ENCODE results near the gene SPATA21. TPM values are rescaled to one million over a fixed set of nuclear protein-coding genes. Genes with fewer than 3 reads are reported as not detected.

Gene SPATA21
- total and polyA plus RNA-seq, 10 of the 15 experiments (the other 5 are each of a cell fraction or from before 2014, with no cell fraction given): 0.05 to 1.1 (median 0.24) TPM; not detected in 1

- no peak for TF ChIP-seq DPF2 (IDR thresholded peaks at IDR 0.05)
- TF ChIP-seq POLR2A (IDR thresholded peaks at IDR 0.05; ENCODE audit: low read depth, low read length): no peak
- peak; percentile 76 for TF ChIP-seq CREM (IDR thresholded peaks at IDR 0.05; ENCODE audit: low read depth)
- TF ChIP-seq MTA3 (IDR thresholded peaks at IDR 0.05; ENCODE audit: borderline replicate concordance, low read length): no peak
- peak; percentile 83 for TF ChIP-seq E4F1 (IDR thresholded peaks at IDR 0.05; ENCODE audit: borderline replicate concordance, partially characterized antibody)
- TF ChIP-seq FOXM1 (IDR thresholded peaks at IDR 0.05; ENCODE audit: low read depth, low read length): no peak
- TF ChIP-seq PAX8 (IDR thresholded peaks at IDR 0.05): peak; percentile 9; the same call in 1 of the 2 replicates
- TF ChIP-seq RFX5 (IDR thresholded peaks at IDR 0.05; ENCODE audit: low read depth, low read length): no peak
- no peak for TF ChIP-seq ZSCAN29 (IDR thresholded peaks at IDR 0.05)
- no peak for TF ChIP-seq SREBF1 (IDR thresholded peaks at IDR 0.05; ENCODE audit: low read length)
- peak; percentile 80 for TF ChIP-seq E2F8 (IDR thresholded peaks at IDR 0.05; ENCODE audit: low read depth, partially characterized antibody)
- no peak for TF ChIP-seq NFIC (IDR thresholded peaks at IDR 0.05; ENCODE audit: low read depth, low read length)
- no peak for TF ChIP-seq TBL1XR1 (IDR thresholded peaks at IDR 0.05; ENCODE audit: low read depth, low read length)
- TF ChIP-seq CREB1 (IDR thresholded peaks at IDR 0.05; ENCODE audit: low read depth): peak; percentile 87
- peak; percentile 79 for TF ChIP-seq FOXK2 (IDR thresholded peaks at IDR 0.05)
- TF ChIP-seq CEBPB (IDR thresholded peaks at IDR 0.05; ENCODE audit: borderline replicate concordance in 1 of 2, low read depth in 2 of 2, low read length in 2 of 2): no peak
- no peak for TF ChIP-seq RBBP5 (conservative IDR thresholded peaks at IDR 0.05)
- no peak for TF ChIP-seq HSF1 (IDR thresholded peaks at IDR 0.05; ENCODE audit: low read depth, low read length)
- no peak; the same call in 2 of the 3 replicates for TF ChIP-seq POU2F2 (IDR thresholded peaks at IDR 0.05; ENCODE audit: borderline replicate concordance, low read depth, low read length)
- TF ChIP-seq LARP7 (IDR thresholded peaks at IDR 0.05): no peak
- no peak for TF ChIP-seq ZNF622 (IDR thresholded peaks at IDR 0.05)
- no peak for TF ChIP-seq USF1 (IDR thresholded peaks at IDR 0.05; ENCODE audit: borderline replicate concordance, extremely low read length, insufficient read depth, low read depth, low read length)
- TF ChIP-seq TCF7 (IDR thresholded peaks at IDR 0.05; ENCODE audit: borderline replicate concordance): no peak
- no peak; the same call in 1 of the 2 replicates for TF ChIP-seq IKZF1 (conservative IDR thresholded peaks at IDR 0.05)
- TF ChIP-seq, protein P1, sequence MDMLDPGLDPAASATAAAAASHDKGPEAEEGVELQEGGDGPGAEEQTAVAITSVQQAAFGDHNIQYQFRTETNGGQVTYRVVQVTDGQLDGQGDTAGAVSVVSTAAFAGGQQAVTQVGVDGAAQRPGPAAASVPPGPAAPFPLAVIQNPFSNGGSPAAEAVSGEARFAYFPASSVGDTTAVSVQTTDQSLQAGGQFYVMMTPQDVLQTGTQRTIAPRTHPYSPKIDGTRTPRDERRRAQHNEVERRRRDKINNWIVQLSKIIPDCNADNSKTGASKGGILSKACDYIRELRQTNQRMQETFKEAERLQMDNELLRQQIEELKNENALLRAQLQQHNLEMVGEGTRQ (IDR thresholded peaks at IDR 0.05; ENCODE audit: borderline replicate concordance, low read depth, low read length): no peak
- TF ChIP-seq YY1 (IDR thresholded peaks at IDR 0.05; ENCODE audit: low read depth, low read length): peak; percentile 100
Observed at GRCh38 chr1:16366722-16367257, 70.4 kb downstream of the SPATA21 start, which contains the start of gene SZRD1 (continued).

Measured in GM12878 (cell line).